Retinal pigment epithelial cell (primary cell): ENCODE measurements around the gene IFTAP.

Experiments
- DNase-seq: peaks from one replicate; pipeline ENCODE4 v3.0.0-alpha.2; 2010; ENCODE audit warnings: low read depth
- H3K4me3 ChIP-seq: 2 replicates; pipeline ENCODE4 v1.5.1; 2011; ENCODE audit warnings: mild to moderate bottlenecking, low read length, control low read depth, moderate library complexity
- CTCF ChIP-seq: conservative IDR thresholded peaks from 2 replicates; pipeline ENCODE4 v1.5.1; 2011; ENCODE audit warnings: low read depth, low read length, control low read depth, inconsistent platforms

IFTAP gene

GRCh38 chr11:36684840-36685801, 90.8 kb downstream of the IFTAP start:
- H3K4me3 ChIP-seq, result no peak overlapping the region
- no peak for TF ChIP-seq CTCF
- DNase-seq, result no peak

GRCh38 chr11:36688132-36688531, 93.8 kb downstream of the IFTAP start:
- no peak for TF ChIP-seq CTCF

GRCh38 chr11:36688571-36689291, 94.4 kb downstream of the IFTAP start:
- TF ChIP-seq CTCF, result no peak
- no peak for DNase-seq
- H3K4me3 ChIP-seq, result no peak overlapping the region

More at GRCh38 chr11:36688132-36688531, 93.8 kb downstream of the IFTAP start:
- DNase-seq, result no peak
- no peak overlapping the region for H3K4me3 ChIP-seq

- no peak overlapping the region for H3K4me3 ChIP-seq
- no peak for TF ChIP-seq CTCF
- DNase-seq, result no peak
These were observed 95.1 kb downstream of the IFTAP start for GRCh38 chr11:36689442-36689841.

GRCh38 chr11:36692704-36693103, 98.4 kb downstream of the IFTAP start:
- no peak for TF ChIP-seq CTCF
- DNase-seq, result no peak
- H3K4me3 ChIP-seq, result no peak overlapping the region

GRCh38 chr11:36693139-36693843, 99.0 kb downstream of the IFTAP start:
- TF ChIP-seq CTCF, result no peak

More at GRCh38 chr11:36693139-36693843, 99.0 kb downstream of the IFTAP start:
- no peak overlapping the region for H3K4me3 ChIP-seq
- no peak for DNase-seq
